Measurements from ENCODE around the gene DERA. TPM values are rescaled to one million over a fixed set of nuclear protein-coding genes. Genes with fewer than 3 reads are reported as not detected.

Gene DERA
- total and polyA plus RNA-seq, 2 of the 13 experiments (the other 11 are each of a cell fraction or from before 2014, with no cell fraction given), result 24.0 to 51.3 TPM

- FAIRE-seq (no peak), ATAC-seq (no peak; the same call in 1 of the 3 replicates), DNase-seq (ENCODE audit: low spot score) (no peak)
- H3K36me3 ChIP-seq (replicated peaks in 1 of 2; ENCODE audit: control insufficient read depth in 1 of 2, insufficient read depth in 2 of 2, low read length in 2 of 2), result no peaks in the 10 kb centered on the region; a peak in 1 of 5 replicates
- H3K4me2 ChIP-seq (ENCODE audit: low read depth, low read length), result no peak overlapping the region
- POLR2A ChIA-PET, result no interaction called here
- no peak overlapping the region for H2AFZ ChIP-seq (ENCODE audit: low read length)
- no peaks in the 10 kb centered on the region for H3K79me2 ChIP-seq (ENCODE audit: insufficient read depth, low read length)
- H3K4me3 ChIP-seq (replicated peaks in 1 of 3; ENCODE audit: insufficient read depth in 1 of 3, low read depth in 2 of 3, low read length in 3 of 3), result no peak overlapping the region
- no peaks in the 10 kb centered on the region for H3K27me3 ChIP-seq (ENCODE audit: control insufficient read depth in 1 of 2, insufficient read depth in 2 of 2, low read length in 2 of 2)
- H3K27ac ChIP-seq (ENCODE audit: extremely low read length, insufficient read depth, low read length), result no peak overlapping the region
- CTCF ChIA-PET (ENCODE audit: low intra/inter-chr PET ratio, low total read pairs), result no interaction called here
- no peaks in the 10 kb centered on the region for H4K20me1 ChIP-seq (ENCODE audit: insufficient read depth, low read length)
- no peak overlapping the region for H3K9ac ChIP-seq (ENCODE audit: insufficient read depth, low read depth, low read length)
- TF ChIP-seq CTCF (CRISPR knock-in tag; IDR thresholded peaks at IDR 0.05), result peak; percentile 23
- no peak for TF ChIP-seq KMT2B (CRISPR knock-in tag; IDR thresholded peaks at IDR 0.05)
- intact Hi-C loops (cut with micrococcal nuclease; ENCODE audit: unreplicated experiment), result no loop called here
- in situ Hi-C loops (cut with HindIII; ENCODE audit: extremely low pct_ligation_motif_present, low pct_unique_long_range_greater_than_20kb), result no loop called here
- H3K4me1 ChIP-seq (ENCODE audit: insufficient read depth, low read length), result no peaks in the 10 kb centered on the region
- no TSS peak for BruUV-seq (replicated peaks)
- H3K9me3 ChIP-seq (ENCODE audit: low read length), result no peaks in the 10 kb centered on the region
- 93% methylated on average over 3 of the region's 3 CpGs for WGBS (ENCODE audit: low lambda C conversion rate)
These were observed 85.1 kb downstream of the DERA start for GRCh38 chr12:15996254-15996653.

GRCh38 chr12:15996948-15997347 is 85.8 kb downstream of the DERA start:
- Histone ChIP-seq H3K36me3 (replicated peaks in 1 of 2; ENCODE audit: control insufficient read depth in 1 of 2, insufficient read depth in 2 of 2, low read length in 2 of 2) (no peaks in the 10 kb centered on the region; a peak in 1 of 5 replicates), H3K4me1 (ENCODE audit: insufficient read depth, low read length) (no peaks in the 10 kb centered on the region), H3K27me3 (ENCODE audit: control insufficient read depth in 1 of 2, insufficient read depth in 2 of 2, low read length in 2 of 2) (no peaks in the 10 kb centered on the region), H3K4me2 (ENCODE audit: low read depth, low read length) (no peak overlapping the region), H3K79me2 (ENCODE audit: insufficient read depth, low read length) (no peaks in the 10 kb centered on the region), H4K20me1 (ENCODE audit: insufficient read depth, low read length) (no peaks in the 10 kb centered on the region), H2AFZ (ENCODE audit: low read length) (no peak overlapping the region), H3K27ac (ENCODE audit: extremely low read length, insufficient read depth, low read length) (no peak overlapping the region), H3K9me3 (ENCODE audit: low read length) (no peaks in the 10 kb centered on the region), H3K4me3 (replicated peaks in 1 of 3; ENCODE audit: insufficient read depth in 1 of 3, low read depth in 2 of 3, low read length in 3 of 3) (no peak overlapping the region), H3K9ac (ENCODE audit: insufficient read depth, low read depth, low read length) (no peak overlapping the region)
- FAIRE-seq (no peak), ATAC-seq (no peak), DNase-seq (ENCODE audit: low spot score) (no peak)
- intact Hi-C loops (cut with micrococcal nuclease; ENCODE audit: unreplicated experiment), result no loop called here
- no TSS peak for BruUV-seq (replicated peaks)
- 96% methylated on average over 1 of the region's 1 CpG for WGBS (ENCODE audit: low lambda C conversion rate)
- CTCF ChIA-PET (ENCODE audit: low intra/inter-chr PET ratio, low total read pairs), result no interaction called here
- TF ChIP-seq NKX3-1 (CRISPR knock-in tag; IDR thresholded peaks at IDR 0.05) (no peak), ZNF672 (CRISPR knock-in tag; IDR thresholded peaks at IDR 0.05) (no peak)
- in situ Hi-C loops (cut with HindIII; ENCODE audit: extremely low pct_ligation_motif_present, low pct_unique_long_range_greater_than_20kb), result no loop called here
- POLR2A ChIA-PET, result no interaction called here

All from HepG2 (cell line).